ENCODE measurements around the gene TENM4.
"Not testable (repeated sequence)": the region's sequence is repeated elsewhere in the genome, so short reads cannot be mapped to it uniquely, and the experiment has no call there.

TENM4 gene

GRCh38 chr11:79232346-79232745 is 208.5 kb downstream of the TENM4 start:
- no peaks in the 10 kb centered on the region for H3K9me3 Mint-ChIP-seq
- no peak overlapping the region for H3K27ac Mint-ChIP-seq
- no peaks in the 10 kb centered on the region for H3K36me3 Mint-ChIP-seq (ENCODE audit: low read depth)
- H3K27me3 Mint-ChIP-seq, result peaks cover 5% of the 10 kb centered on the region
- intact Hi-C loops (cut with micrococcal nuclease), result no loop called here
- no peaks in the 10 kb centered on the region for H3K4me1 Mint-ChIP-seq (ENCODE audit: low read depth)
- no peak overlapping the region for H3K4me3 Mint-ChIP-seq

DNA sequence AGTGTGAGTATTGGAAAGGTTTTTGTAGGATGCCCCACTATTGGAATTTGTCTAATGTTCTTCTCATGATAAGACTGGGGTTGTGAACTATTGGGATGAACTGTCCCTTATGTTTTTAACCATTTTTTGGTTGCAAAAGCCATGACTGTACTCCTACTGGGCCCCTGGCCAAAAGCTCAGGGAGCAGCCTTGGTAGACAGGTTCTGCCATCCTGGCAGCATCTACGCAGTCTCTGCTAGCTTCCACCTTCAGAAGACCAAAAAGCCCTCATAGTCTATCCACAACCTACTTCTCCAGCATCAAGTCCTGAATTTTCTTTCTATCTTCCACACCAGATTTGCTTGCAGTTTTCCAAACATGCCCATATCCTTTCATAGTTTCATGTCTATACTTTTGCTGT is 211.8 kb downstream of the TENM4 start:
- Mint-ChIP-seq H3K27ac (no peak overlapping the region), H3K27me3 (peaks cover 6% of the 10 kb centered on the region), H3K4me1 (ENCODE audit: low read depth) (no peaks in the 10 kb centered on the region), H3K36me3 (ENCODE audit: low read depth) (no peaks in the 10 kb centered on the region), H3K9me3 (no peaks in the 10 kb centered on the region), H3K4me3 (no peak overlapping the region)
- intact Hi-C loops (cut with micrococcal nuclease), result no loop called here

- intact Hi-C loops (cut with micrococcal nuclease), result no loop called here
- Mint-ChIP-seq H3K9me3 (no peaks in the 10 kb centered on the region), H3K4me1 (ENCODE audit: low read depth) (no peaks in the 10 kb centered on the region), H3K36me3 (ENCODE audit: low read depth) (no peaks in the 10 kb centered on the region), H3K4me3 (no peak overlapping the region), H3K27me3 (peaks cover 6% of the 10 kb centered on the region), H3K27ac (no peak overlapping the region)
Observed at GRCh38 chr11:79227767-79228755, 212.8 kb downstream of the TENM4 start.

- intact Hi-C loops (cut with micrococcal nuclease), result no loop called here
- peaks cover 6% of the 10 kb centered on the region for H3K27me3 Mint-ChIP-seq
- H3K9me3 Mint-ChIP-seq, result no peaks in the 10 kb centered on the region
- no peak overlapping the region for H3K27ac Mint-ChIP-seq
- no peaks in the 10 kb centered on the region for H3K4me1 Mint-ChIP-seq (ENCODE audit: low read depth)
- H3K4me3 Mint-ChIP-seq, result no peak overlapping the region
- no peaks in the 10 kb centered on the region for H3K36me3 Mint-ChIP-seq (ENCODE audit: low read depth)
Observed at GRCh38 chr11:79227308-79227707, 213.5 kb downstream of the TENM4 start.

GRCh38 chr11:79226126-79226525 is 214.7 kb downstream of the TENM4 start:
- H3K4me1 Mint-ChIP-seq (ENCODE audit: low read depth), result no peaks in the 10 kb centered on the region
- H3K9me3 Mint-ChIP-seq, result no peaks in the 10 kb centered on the region
- intact Hi-C loops (cut with micrococcal nuclease), result no loop called here
- no peak overlapping the region for H3K4me3 Mint-ChIP-seq
- H3K36me3 Mint-ChIP-seq (ENCODE audit: low read depth), result no peaks in the 10 kb centered on the region
- no peak overlapping the region for H3K27ac Mint-ChIP-seq
- peaks cover 6% of the 10 kb centered on the region for H3K27me3 Mint-ChIP-seq

DNA sequence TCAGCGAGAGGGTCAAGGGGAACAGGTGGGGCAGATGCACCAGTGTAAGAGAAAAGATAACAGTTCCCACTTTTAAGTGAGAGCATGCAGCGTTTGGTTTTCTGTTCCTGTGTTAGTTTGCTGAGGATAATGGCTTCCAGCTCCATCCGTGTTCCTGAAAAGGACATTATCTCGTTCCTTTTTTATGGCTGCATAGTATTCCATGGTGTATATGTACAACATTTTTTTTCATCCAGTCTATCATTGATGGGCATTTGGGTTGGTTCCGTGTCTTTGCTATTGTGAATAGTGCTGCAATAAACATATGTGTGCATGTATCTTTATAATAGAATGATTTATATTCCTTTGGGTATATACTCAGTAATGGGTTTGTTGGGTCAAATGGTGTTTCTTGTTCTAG is 218.7 kb downstream of the TENM4 start:
- H3K27me3 Mint-ChIP-seq; intact Hi-C loops (cut with micrococcal nuclease); H3K4me3 Mint-ChIP-seq; H3K4me1 Mint-ChIP-seq (ENCODE audit: low read depth); H3K9me3 Mint-ChIP-seq; H3K27ac Mint-ChIP-seq; H3K36me3 Mint-ChIP-seq (ENCODE audit: low read depth): not testable (repeated sequence)

GRCh38 chr11:79221444-79222130 is 219.2 kb downstream of the TENM4 start:
- H3K27me3 Mint-ChIP-seq, result peaks cover 4% of the 10 kb centered on the region
- no peaks in the 10 kb centered on the region for H3K9me3 Mint-ChIP-seq
- no peaks in the 10 kb centered on the region for H3K4me1 Mint-ChIP-seq (ENCODE audit: low read depth)

DNA sequence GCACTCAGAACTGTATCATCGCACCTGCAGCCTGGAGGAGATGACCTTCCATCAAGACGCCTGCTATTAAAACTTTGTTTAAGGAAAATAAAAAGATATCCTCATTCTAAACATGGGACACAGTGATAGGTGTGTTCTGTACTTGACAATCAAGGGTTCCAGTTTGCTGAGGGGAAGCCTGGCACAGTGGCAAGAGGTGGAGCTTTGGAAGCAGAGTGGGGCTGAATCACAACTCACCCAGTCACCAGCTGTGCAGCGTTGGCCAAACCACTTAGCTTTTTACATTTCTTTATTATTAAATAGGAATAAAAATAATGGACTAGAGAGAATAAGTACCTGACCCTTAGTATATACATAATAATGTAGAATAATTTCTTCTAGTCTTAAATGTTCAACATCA is 220.7 kb downstream of the TENM4 start:
- peaks cover 4% of the 10 kb centered on the region for H3K27me3 Mint-ChIP-seq
- no peaks in the 10 kb centered on the region for H3K9me3 Mint-ChIP-seq
- H3K4me3 Mint-ChIP-seq, result no peak overlapping the region
- no peak overlapping the region for H3K27ac Mint-ChIP-seq
- H3K36me3 Mint-ChIP-seq (ENCODE audit: low read depth), result no peaks in the 10 kb centered on the region
- intact Hi-C loops (cut with micrococcal nuclease), result no loop called here
- H3K4me1 Mint-ChIP-seq (ENCODE audit: low read depth), result no peaks in the 10 kb centered on the region

More at GRCh38 chr11:79221444-79222130, 219.2 kb downstream of the TENM4 start:
- intact Hi-C loops (cut with micrococcal nuclease), result no loop called here
- H3K27ac Mint-ChIP-seq, result no peak overlapping the region
- no peaks in the 10 kb centered on the region for H3K36me3 Mint-ChIP-seq (ENCODE audit: low read depth)
- H3K4me3 Mint-ChIP-seq, result no peak overlapping the region

DNA sequence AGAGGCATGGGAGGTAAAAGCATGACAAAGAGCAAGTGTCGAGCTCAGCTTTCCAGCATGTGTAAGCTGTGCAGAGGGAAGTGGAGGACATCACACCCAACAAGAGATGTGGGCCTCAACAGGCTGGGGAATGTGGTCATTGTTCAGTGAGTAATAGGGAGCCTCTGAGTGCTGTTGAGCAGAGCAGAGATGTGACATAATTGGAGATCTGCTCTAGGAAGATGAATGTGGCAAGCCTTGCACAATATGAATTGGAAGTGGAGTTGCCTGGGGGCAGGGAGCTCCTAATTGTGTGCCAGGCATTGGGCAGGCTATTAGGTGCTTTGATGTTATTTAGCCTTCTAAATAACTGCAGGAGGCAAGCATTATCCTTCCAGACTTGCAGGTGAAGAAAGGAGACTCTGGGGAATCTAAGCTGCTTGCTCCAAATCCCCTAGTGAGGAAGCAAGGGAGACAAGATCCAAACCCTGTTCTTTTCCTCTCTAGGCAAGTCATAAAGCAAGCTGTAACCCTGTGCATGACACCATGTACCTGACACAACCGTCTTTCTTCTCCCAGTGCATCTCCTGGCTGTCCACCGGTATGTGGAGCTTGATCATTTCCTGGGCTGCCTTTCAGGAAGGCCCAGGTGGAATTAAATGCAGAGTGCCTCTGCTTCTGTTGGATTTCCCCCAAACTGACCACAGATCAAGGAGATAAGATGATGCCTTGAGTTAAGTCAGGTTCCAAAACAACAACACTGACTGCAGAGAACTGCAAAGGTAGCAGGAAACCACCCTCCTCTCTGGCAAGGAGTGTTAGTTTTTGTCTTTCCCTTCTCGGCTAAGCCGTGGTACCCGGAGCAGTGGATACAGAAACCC is 221.4 kb downstream of the TENM4 start:
- Mint-ChIP-seq H3K4me1 (ENCODE audit: low read depth) (no peaks in the 10 kb centered on the region), H3K27ac (no peak overlapping the region), H3K4me3 (no peak overlapping the region), H3K9me3 (no peaks in the 10 kb centered on the region), H3K27me3 (peaks cover 5% of the 10 kb centered on the region), H3K36me3 (ENCODE audit: low read depth) (no peaks in the 10 kb centered on the region)
- intact Hi-C loops (cut with micrococcal nuclease), result no loop called here

GRCh38 chr11:79212741-79213190 is 228.1 kb downstream of the TENM4 start:
- Mint-ChIP-seq H3K9me3 (no peaks in the 10 kb centered on the region), H3K4me1 (ENCODE audit: low read depth) (no peaks in the 10 kb centered on the region), H3K36me3 (ENCODE audit: low read depth) (no peaks in the 10 kb centered on the region), H3K4me3 (no peak overlapping the region), H3K27ac (no peak overlapping the region), H3K27me3 (peaks cover 8% of the 10 kb centered on the region)
- intact Hi-C loops (cut with micrococcal nuclease), result no loop called here

- Mint-ChIP-seq H3K4me1 (ENCODE audit: low read depth) (no peaks in the 10 kb centered on the region), H3K4me3 (no peak overlapping the region), H3K27ac (no peak overlapping the region), H3K9me3 (no peaks in the 10 kb centered on the region), H3K36me3 (ENCODE audit: low read depth) (no peaks in the 10 kb centered on the region), H3K27me3 (peaks cover 8% of the 10 kb centered on the region)
- intact Hi-C loops (cut with micrococcal nuclease), result no loop called here
Observed at GRCh38 chr11:79209540-79210266, 231.1 kb downstream of the TENM4 start.

DNA sequence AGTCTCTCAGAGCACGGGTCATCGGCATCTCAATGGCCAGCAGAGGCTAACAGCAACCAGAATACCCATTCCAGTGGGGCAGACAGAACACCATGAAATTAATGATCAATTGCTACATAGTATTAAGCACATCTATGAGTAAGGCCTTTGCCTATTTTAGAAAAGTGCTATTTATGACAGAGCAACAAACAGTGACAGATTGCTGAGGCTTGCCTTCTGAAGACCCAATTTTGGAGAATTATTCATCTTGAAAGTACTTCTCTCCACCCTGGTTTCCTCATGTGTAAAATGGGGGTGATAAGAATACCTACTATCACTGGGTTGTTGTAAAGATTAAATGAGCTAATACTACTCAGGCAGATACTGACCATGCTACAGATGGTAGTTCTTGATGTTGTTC is 232.7 kb downstream of the TENM4 start:
- intact Hi-C loops (cut with micrococcal nuclease), result no loop called here
- no peak overlapping the region for H3K4me3 Mint-ChIP-seq
- no peaks in the 10 kb centered on the region for H3K9me3 Mint-ChIP-seq
- no peaks in the 10 kb centered on the region for H3K4me1 Mint-ChIP-seq (ENCODE audit: low read depth)
- no peak overlapping the region for H3K27ac Mint-ChIP-seq
- no peaks in the 10 kb centered on the region for H3K36me3 Mint-ChIP-seq (ENCODE audit: low read depth)
- peaks cover 6% of the 10 kb centered on the region for H3K27me3 Mint-ChIP-seq

- Mint-ChIP-seq H3K9me3 (no peaks in the 10 kb centered on the region), H3K4me3 (no peak overlapping the region), H3K27me3 (peaks cover 6% of the 10 kb centered on the region), H3K4me1 (ENCODE audit: low read depth) (no peaks in the 10 kb centered on the region), H3K36me3 (ENCODE audit: low read depth) (no peaks in the 10 kb centered on the region), H3K27ac (no peak overlapping the region)
- intact Hi-C loops (cut with micrococcal nuclease), result no loop called here
Observed at GRCh38 chr11:79206951-79207350, 233.9 kb downstream of the TENM4 start.

Data from dendritic cell treated with granulocyte-macrophage colony-stimulating factor and Interleukin-4, amounts not matched to agents 40 ng/mL and 50 ng/mL, for 4 days (primary cell).